HEK293 (cell line): ENCODE results near the gene CAP1.

Source experiments
- CTCF ChIA-PET: fragments of 350-600 bp; formaldehyde crosslinking; extraction: SDS; loops from one replicate; lab custom pipeline; 2021; ENCODE audit warnings: antibody characterized with exemption; lab: Yijun Ruan, JAX
- POLR2A ChIA-PET: fragments of 300-600 bp; formaldehyde crosslinking; extraction: SDS; loops from one replicate; lab custom pipeline; 2020; ENCODE audit warnings: antibody characterized with exemption, inconsistent platforms; lab: Yijun Ruan, JAX
- H3K27ac ChIP-seq: fragments of 200-500 bp; sonication (Bioruptor generic); 2 replicates; pipeline ENCODE4 v1.5.1; 2014; ENCODE audit warnings: low read depth, low read length, control low read depth, inconsistent platforms; ENCODE audit errors: extremely low read depth
- H3K36me3 ChIP-seq, 2 experiments: fragments of 200-500 bp in 1 of 2; sonication (Bioruptor generic) in 1 of 2; 1 replicate in 1 of 2; 2 replicates in 1 of 2; pipeline ENCODE4 v1.5.1; 2014 to 2017; ENCODE audit warnings: inconsistent platforms in 2 of 2, low read length in 2 of 2; ENCODE audit not compliant: control insufficient read depth in 2 of 2, insufficient read depth in 1 of 2
- H3K4me1 ChIP-seq: fragments of 200-500 bp; sonication (Bioruptor generic); 2 replicates; pipeline ENCODE4 v1.5.1; 2014; ENCODE audit warnings: mild to moderate bottlenecking, low read length, inconsistent platforms; ENCODE audit not compliant: control insufficient read depth, insufficient read depth
- H3K4me3 ChIP-seq: 2 replicates; pipeline ENCODE4 v1.5.1; 2011; ENCODE audit warnings: low read depth, mild to moderate bottlenecking, control low read depth, low read length, moderate library complexity
- H3K9me3 ChIP-seq: fragments of 200-500 bp; sonication (Bioruptor generic); 2 replicates; pipeline ENCODE4 v1.5.1; 2014; ENCODE audit warnings: low read depth, low read length, inconsistent platforms; ENCODE audit not compliant: control insufficient read depth, insufficient read depth
- GLI2 ChIP-seq: fragments of 450-650 bp; formaldehyde crosslinking; IDR thresholded peaks from 2 replicates; pipeline ENCODE4; 2017; ENCODE audit warnings: missing biosample characterization, missing genetic modification characterization, low read depth, borderline replicate concordance
- INSM2 ChIP-seq: fragments of 450-650 bp; formaldehyde crosslinking; IDR thresholded peaks from 2 replicates; pipeline ENCODE4 v1.5.1; 2016; ENCODE audit warnings: missing biosample characterization, missing genetic modification characterization
- KLF16 ChIP-seq: fragments of 450-650 bp; formaldehyde crosslinking; IDR thresholded peaks from 2 replicates; pipeline ENCODE4 v1.5.1; 2017; ENCODE audit warnings: missing biosample characterization, missing genetic modification characterization
- TCF7L2 ChIP-seq: IDR thresholded peaks from 2 replicates; pipeline ENCODE4 v1.6.1; 2011; ENCODE audit warnings: low read depth, mild to moderate bottlenecking, inconsistent platforms, low read length, moderate library complexity, borderline replicate concordance
- ZBTB1 ChIP-seq: fragments of 450-650 bp; formaldehyde crosslinking; IDR thresholded peaks from 2 replicates; pipeline ENCODE4 v1.5.1; 2016; ENCODE audit warnings: missing biosample characterization, missing genetic modification characterization
- ZBTB20 ChIP-seq: fragments of 450-650 bp; formaldehyde crosslinking; IDR thresholded peaks from 2 replicates; pipeline ENCODE4 v1.5.1; 2016; ENCODE audit warnings: missing biosample characterization, missing genetic modification characterization
- ZBTB48 ChIP-seq: fragments of 450-650 bp; formaldehyde crosslinking; IDR thresholded peaks from 2 replicates; pipeline ENCODE4 v1.5.1; 2016; ENCODE audit warnings: missing biosample characterization, missing genetic modification characterization
- ZFP41 ChIP-seq: fragments of 450-650 bp; formaldehyde crosslinking; IDR thresholded peaks from 2 replicates; pipeline ENCODE4 v1.5.1; 2016; ENCODE audit warnings: missing biosample characterization, missing genetic modification characterization, borderline replicate concordance
- ZNF138 ChIP-seq: fragments of 450-650 bp; formaldehyde crosslinking; IDR thresholded peaks from 2 replicates; pipeline ENCODE4 v1.5.1; 2016; ENCODE audit warnings: missing biosample characterization, missing genetic modification characterization, borderline replicate concordance
- ZNF155 ChIP-seq: fragments of 450-650 bp; formaldehyde crosslinking; IDR thresholded peaks from 2 replicates; pipeline ENCODE4 v1.5.1; 2016; ENCODE audit warnings: missing biosample characterization, missing genetic modification characterization
- ZNF26 ChIP-seq: fragments of 450-650 bp; formaldehyde crosslinking; IDR thresholded peaks from 2 replicates; pipeline ENCODE4 v1.5.1; 2016; ENCODE audit warnings: missing biosample characterization, missing genetic modification characterization
- ZNF324 ChIP-seq: fragments of 450-650 bp; formaldehyde crosslinking; IDR thresholded peaks from 2 replicates; pipeline ENCODE4 v1.5.1; 2016; ENCODE audit warnings: missing biosample characterization, missing genetic modification characterization
- ZNF391 ChIP-seq: fragments of 450-650 bp; formaldehyde crosslinking; IDR thresholded peaks from 2 replicates; pipeline ENCODE4 v1.5.1; 2016; ENCODE audit warnings: low read depth, missing biosample characterization, missing genetic modification characterization, borderline replicate concordance
- ZNF510 ChIP-seq: fragments of 450-650 bp; formaldehyde crosslinking; IDR thresholded peaks from 2 replicates; pipeline ENCODE4 v1.5.1; 2018; ENCODE audit warnings: mild to moderate bottlenecking, missing genetic modification characterization, missing biosample characterization; ENCODE audit not compliant: insufficient replicate concordance
- ZNF558 ChIP-seq: fragments of 450-650 bp; formaldehyde crosslinking; IDR thresholded peaks from 2 replicates; pipeline ENCODE4 v1.5.1; 2016; ENCODE audit warnings: missing biosample characterization, missing genetic modification characterization
- ZNF580 ChIP-seq: fragments of 450-650 bp; formaldehyde crosslinking; IDR thresholded peaks from 2 replicates; pipeline ENCODE4 v1.5.1; 2016; ENCODE audit warnings: missing biosample characterization, missing genetic modification characterization
- ZNF654 ChIP-seq: fragments of 450-650 bp; formaldehyde crosslinking; IDR thresholded peaks from 2 replicates; pipeline ENCODE4 v1.5.1; 2016; ENCODE audit warnings: low read depth, missing biosample characterization, missing genetic modification characterization
- ZNF785 ChIP-seq: fragments of 450-650 bp; formaldehyde crosslinking; IDR thresholded peaks from 2 replicates; pipeline ENCODE4 v1.5.1; 2016; ENCODE audit warnings: missing biosample characterization, missing genetic modification characterization
- ZNF792 ChIP-seq: fragments of 450-650 bp; formaldehyde crosslinking; IDR thresholded peaks from 2 replicates; pipeline ENCODE4 v1.5.1; 2016; ENCODE audit warnings: missing biosample characterization, missing genetic modification characterization
- ZSCAN18 ChIP-seq: fragments of 450-650 bp; formaldehyde crosslinking; IDR thresholded peaks from 2 replicates; pipeline ENCODE4 v1.5.1; 2016; ENCODE audit warnings: missing biosample characterization, missing genetic modification characterization

CAP1 gene

GRCh38 chr1:40120128-40120527 is 79.6 kb downstream of the CAP1 start:
- no peaks in the 10 kb centered on the region; the same call in 1 of the 2 replicates for H3K4me1 ChIP-seq
- POLR2A ChIA-PET = no interaction called here
- H3K27ac ChIP-seq = no peak overlapping the region
- CTCF ChIA-PET = interaction anchor here (1.1 to 1.2 kb wide), 2 partner anchors 33 to 43 kb away, joined by 3 to 4 read pairs; no protein-coding TSS in a partner anchor
- TF ChIP-seq ZBTB20 = no peak
- TF ChIP-seq ZNF558 (tag by site-specific recombination) = no peak
- no peak for TF ChIP-seq ZNF138 (tag by site-specific recombination)
- TF ChIP-seq ZBTB48 (tag by site-specific recombination) = no peak
- TF ChIP-seq GLI2 (tag by site-specific recombination) = no peak
- TF ChIP-seq ZNF324 (tag by site-specific recombination) = no peak
- TF ChIP-seq ZSCAN18 (tag by site-specific recombination) = no peak
- TF ChIP-seq INSM2 = no peak
- no peak for TF ChIP-seq ZNF510 (tag by site-specific recombination)
- no peak for TF ChIP-seq ZNF654 (tag by site-specific recombination)
- no peak for TF ChIP-seq ZNF26 (tag by site-specific recombination)
- TF ChIP-seq KLF16 (tag by site-specific recombination) = no peak
- TF ChIP-seq ZBTB1 (tag by site-specific recombination) = no peak
- TF ChIP-seq ZNF785 (tag by site-specific recombination) = no peak
- TF ChIP-seq ZNF155 (tag by site-specific recombination) = no peak
- no peak for TF ChIP-seq ZNF580 (tag by site-specific recombination)
- TF ChIP-seq TCF7L2 = no peak
- TF ChIP-seq ZNF792 (tag by site-specific recombination) = no peak
- no peak for TF ChIP-seq ZFP41 (tag by site-specific recombination)
- no peak for TF ChIP-seq ZNF391 (tag by site-specific recombination)
- no peaks in the 10 kb centered on the region for H3K36me3 ChIP-seq
- no peak overlapping the region for H3K4me3 ChIP-seq
- no peaks in the 10 kb centered on the region for H3K9me3 ChIP-seq
